GM19238 (cell line): ENCODE data around the gene DECR2.
"Not testable (repeated sequence)": the region's sequence is repeated elsewhere in the genome, so short reads cannot be mapped to it uniquely, and the experiment has no call there.

Experiments used
- DNase-seq: peaks from one replicate; pipeline ENCODE4 v3.0.0; 2011; ENCODE audit warnings: low spot score; ENCODE audit not compliant: insufficient read length

DECR2 gene

DNA sequence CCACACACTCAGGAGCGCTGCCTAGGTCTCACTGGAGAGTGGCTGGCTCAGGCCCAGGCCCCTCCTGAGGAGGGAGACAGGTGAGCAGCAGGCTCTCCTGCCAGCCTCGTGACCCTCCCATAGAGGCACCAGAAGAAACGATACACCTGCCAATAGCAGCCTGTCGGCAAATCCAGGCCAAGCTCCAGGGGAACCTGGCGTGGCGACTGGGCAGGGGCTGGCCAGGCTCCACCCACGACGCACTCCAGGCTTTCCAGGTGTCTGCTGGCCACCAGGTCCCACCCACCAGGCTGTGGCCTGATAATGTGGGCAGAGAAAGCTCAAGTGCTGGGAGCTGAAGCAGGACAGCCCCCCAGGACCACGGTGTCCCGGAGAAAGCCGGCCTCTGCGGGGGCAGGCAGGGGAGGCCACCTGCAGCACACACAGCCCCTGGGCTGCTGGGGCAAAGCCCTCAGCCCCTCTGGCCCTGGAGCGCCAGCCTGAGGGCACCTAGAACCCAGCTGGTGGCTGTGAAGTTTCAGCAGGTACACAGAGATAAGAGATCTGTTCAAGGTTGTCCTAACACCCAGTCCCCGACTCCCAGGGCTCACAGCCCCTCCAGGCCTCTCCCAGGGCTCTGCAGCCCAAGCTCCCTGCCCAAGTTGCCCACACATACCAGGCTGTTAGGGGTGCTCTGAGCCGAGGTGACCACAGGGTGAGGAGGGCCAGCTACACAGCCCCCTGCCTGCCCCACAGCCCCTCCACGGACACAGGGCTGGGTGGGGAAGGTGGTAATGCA lies 22.3 kb upstream of the DECR2 start:
- no peak for DNase-seq

DNA sequence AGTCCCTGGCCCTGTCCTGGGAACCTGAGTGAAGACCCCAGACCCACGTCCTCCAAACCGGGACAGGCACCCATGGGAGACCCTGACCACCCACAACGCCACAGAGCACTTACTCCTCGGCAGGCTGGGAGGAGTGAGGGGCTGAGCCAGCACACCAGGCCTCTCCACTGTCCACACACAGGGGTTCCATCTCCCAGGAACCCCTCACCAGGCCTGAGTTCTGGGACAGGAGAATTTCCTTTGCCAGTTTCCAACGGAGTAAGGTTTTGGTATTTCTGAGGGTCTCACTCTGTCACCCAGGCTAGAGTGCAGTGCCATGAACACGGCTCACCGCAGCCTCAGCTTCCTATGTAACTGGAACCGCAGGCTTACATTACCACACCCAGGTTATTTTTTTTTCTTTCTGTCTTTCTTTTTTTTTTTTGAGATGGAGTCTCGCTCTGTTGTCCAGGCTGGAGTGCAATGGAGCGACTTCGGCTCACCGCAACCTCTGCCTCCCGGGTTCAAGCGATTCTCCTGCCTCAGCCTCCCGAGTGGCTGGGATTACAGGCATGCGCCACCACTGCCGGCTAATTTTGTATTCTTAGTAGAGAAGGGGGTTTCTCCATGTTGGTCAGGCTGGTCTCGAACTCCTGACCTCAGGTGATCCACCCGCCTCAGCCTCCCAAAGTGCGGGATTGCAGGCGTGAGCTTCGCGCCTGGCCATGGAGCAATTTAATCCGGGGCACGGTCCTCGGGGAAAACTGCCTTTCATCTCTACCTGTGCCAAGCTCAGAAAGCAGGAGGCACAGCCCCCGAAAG lies 21.5 kb upstream of the DECR2 start:
- no peak for DNase-seq

DNA sequence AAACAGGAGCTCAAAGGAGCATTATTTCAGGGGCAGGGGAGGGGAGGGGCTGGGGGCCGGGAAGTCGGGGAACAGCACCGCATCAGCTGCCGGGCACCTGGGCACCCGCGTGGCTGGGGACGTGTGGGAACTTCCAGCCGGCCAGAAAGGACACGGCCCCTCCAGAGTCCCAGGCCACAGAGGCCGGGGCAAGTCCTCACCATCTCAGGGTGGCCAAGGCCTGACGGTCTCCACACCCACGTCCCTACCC lies 21.0 kb upstream of the DECR2 start:
- DNase-seq: no peak

DNA sequence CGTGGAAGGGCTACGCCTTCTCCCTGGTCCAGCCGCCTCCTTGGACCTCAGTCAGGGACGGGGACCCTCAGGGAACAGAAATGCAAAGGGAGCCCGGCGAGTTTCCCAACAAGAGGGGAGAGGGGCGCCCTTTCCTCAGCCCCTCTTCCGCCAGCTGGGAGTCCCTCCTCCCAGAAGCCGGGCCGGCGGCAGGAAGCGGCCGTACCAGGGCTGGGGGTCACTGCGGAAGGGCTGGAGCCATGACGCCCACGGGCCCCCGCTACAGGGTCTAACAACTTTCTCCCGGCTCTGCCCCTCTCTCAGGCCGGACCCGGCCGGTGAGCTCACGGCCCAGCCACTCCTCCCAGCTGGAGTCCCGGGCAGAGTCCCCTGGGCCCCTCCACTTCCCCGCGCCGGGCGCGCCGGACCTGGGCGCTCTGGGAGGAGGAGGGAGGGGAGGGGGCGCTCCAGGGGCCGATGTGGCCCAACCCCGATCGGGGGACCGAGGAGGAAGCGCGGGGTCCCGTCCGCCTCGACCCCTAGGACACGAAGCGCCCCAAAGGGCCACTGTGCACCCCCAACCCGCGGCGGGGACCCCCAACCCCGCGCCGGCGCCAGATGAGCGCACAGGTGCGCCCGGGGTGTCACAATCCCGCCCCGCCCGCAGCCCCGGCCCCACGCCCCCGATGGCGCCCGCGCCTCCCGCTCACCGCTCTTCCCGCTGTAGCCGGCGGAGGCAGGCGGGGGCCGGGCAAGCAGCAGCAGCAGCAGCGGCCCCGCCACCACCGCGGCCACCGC lies 20.5 kb upstream of the DECR2 start:
- DNase-seq: no peak

DNA sequence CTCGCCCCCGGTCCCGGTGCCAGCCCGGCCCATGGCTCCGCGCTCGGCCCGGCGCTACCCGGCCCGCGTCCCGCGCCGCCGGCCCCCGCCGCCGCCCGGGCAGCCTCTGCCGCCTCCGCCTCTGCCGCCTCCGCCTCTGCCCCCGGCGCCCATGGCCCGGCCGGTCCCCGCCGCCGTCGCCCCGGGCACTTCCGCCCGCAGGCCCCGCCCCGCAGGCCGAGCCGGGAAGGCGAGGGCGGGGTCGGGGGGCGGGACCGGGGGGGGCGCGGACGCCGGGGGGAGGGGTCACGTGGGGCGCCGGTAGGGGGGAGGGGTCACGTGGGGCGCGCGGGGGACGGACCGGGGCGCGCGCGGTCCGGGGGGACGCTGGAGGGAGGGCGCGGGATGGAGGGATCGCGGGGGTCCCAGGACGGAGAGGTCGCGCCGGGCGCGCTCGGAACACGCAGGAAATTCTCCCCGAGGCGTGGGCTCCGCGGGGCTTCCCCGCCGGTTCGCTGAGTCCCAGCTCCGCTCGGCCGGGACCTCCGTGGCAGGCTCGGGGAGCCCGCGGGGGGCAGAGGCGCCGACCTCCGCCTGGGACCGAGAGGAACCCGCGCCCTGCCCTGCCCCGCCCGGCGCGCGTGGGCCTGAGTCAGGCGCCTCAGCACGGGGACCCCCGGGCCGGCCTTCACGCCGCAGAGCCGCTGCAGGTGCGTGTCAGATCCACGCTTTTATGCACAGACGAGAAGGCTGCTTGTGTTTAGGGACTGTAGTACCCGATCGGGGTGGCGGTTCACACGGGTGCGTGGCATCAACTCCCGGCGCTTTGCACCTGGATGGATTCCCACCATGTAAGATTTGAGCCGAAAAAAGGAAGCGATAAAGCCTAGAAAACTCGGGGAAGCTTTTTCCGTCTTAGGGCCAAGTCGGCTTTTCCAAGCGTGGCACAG lies 19.6 kb upstream of the DECR2 start, which contains the start of gene PGAP6:
Gene PGAP6, minus strand, starts transcription at position 190 of the 929 bp plus-strand sequence. Its CDS starts 157 bp downstream, at position 33.
- peak; percentile 93 for DNase-seq

DNA sequence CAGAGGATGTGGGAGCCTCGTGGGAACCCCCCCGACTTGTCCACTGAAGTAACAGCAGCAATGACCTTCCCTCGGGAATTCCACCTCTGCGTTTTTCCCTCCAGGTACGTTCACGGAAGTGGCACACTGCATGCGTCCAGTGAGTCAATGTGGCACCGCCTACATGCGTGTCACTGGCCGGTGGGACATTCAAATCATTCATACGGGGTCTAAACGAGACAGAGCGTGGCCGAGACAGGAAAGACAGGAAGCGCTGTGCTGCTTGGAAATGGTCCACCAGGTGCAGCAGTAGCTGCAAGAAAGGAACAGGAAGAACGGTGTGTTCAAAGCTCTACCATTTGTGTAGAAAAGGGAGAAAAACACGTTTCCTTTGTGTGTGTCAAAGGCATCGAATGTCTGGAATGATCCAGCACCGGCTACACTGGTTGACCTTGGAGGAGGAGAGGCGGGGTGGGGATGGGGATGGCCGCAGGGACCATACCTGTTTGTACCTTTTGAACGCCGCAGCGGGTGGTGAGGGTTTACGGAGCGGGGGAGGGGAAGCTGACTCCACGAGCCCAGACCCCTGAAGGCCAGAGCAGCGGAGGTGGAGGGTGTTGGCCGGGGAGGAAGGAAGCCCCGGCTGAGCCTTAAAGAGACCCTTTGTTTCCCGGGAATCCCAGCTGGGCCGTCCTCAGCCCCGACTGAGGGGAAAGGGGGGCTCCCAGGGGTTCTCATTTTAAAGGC lies 18.2 kb upstream of the DECR2 start:
- peak; percentile 60 for DNase-seq

DNA sequence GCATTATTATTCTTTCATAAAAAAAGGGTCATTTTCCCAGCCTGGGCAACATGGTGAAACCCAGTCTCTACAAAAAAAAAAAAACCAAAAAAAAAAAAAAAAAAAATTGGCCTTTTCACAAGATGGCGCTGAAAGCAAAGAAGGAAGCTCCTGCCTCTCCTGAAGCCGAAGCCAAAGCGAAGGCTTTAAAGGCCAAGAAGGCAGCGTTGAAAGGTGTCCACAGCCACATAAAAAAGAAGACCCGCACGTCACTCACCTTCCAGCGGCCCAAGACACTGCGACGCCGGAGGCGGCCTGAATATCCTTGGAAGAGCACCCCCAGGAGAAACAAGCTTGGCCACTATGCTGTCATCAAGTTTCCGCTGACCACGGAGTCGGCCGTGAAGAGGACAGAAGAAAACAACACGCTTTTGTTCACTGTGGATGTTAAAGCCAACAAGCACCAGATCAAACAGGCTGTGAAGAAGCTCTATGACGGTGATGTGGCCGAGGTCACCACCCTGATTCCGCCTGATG lies 15.0 kb upstream of the DECR2 start:
- DNase-seq: no peak

DNA sequence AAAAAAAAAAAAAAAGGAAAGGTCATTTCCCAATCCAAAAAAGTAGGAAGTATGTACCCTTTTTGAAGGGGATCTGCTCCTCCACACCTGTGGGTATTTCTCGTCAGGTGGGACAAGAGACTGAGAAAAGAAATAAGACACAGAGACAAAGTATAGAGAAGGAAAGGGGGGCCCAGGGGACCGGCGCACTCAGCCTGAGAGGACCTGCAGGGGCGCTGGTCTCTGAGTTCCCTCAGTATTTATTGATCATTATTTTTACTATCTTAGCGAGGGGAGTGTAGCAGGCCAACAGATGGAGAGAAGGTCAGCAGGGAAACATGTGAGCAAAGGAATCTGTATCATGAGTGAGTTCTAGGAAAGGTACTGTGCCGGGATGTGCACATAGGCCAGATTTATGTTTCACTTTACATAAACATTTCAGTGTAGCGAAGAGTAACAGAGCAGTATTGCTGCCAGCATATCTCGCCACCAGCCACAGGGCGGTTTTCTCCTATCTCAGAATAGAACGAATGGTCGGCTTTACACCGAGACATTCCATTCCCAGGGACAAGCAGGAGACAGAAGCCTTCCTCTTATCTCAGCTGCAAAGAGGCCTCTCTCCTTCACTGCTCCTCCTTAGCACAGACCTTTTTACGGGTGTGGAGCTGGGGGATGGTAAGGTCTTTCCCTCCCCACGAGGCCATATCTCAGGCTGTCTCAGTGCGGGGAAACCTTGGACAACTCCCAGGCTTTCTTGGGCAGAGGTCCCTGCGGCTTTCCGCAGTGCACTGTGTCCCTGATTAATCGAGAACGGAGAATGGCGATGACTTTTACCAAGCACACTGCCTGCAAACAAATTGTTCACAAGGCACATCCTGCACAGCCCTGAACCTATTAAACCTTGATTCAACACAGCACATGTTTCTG lies 13.7 kb upstream of the DECR2 start:
- not testable (repeated sequence) for DNase-seq

DNA sequence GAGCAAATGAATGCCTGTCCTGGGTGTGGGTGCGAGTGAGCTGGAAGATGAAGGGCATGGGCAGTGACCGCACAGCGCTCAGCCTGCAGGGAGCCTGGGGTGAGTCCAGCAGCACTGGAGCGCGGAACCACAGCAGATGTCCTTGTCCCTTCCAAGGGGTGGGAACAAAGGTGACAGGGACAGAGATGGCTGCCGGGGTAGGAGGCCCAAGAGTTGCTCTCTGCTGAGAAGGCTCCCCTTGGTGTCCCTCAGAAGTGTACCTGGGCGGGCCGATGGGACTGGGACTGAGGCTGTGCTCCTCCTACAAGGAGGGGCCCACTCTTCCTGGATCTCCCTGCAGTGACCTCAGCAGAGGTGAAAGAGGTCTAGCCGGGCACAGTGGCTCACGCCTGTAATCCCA lies 12.3 kb upstream of the DECR2 start:
- DNase-seq: no peak

DNA sequence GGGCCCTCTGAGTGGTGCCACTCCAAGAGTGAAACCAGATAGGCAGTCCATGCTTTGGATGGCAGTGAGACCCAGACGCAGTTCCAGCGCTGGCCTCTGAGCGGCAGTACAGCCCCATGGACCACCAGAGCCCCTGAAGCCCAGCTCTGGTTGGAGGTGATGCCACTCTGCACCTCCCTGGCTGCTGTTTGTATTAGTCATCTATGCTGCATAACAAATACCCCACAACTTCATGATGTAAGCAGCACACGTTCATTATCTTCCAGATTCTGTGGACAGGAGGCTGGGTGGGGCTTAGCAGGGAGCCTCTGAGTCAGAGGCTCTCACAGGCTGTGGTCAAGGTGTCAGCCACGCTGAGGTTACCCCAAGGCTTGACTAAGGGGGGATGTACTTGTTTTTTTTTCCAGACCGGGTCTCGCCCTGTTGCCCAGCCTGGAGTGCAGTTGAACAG lies 9.8 kb upstream of the DECR2 start:
- DNase-seq: peak; percentile 64

DNA sequence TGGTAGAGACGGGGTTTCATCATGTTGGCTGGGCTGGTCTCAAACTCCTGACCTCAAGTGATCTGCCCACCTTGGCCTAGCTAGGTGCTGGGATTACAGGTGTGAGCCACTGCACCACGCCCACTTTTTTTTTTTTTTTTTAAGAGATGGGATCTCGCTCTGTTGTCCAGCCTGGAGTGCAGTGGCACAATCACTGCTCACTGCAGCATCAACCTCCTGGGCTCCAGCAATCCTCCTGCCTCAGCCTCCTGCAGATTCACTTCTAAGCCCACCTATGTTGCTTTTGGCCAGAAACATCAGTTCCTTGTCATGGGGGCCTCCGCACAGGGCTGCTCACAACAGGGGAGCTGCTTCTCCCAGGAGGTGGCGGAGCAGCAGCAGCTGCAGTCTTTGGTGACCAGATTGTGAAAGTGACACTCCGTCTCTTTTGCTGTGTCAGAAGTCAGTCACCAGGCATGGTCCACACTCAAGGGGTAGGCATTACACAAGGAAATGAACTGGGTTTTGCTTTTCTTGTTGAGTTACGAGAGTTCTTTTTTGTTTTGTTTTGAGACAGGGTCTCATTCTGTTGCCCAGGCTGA lies 9.1 kb upstream of the DECR2 start:
- no peak for DNase-seq

DNA sequence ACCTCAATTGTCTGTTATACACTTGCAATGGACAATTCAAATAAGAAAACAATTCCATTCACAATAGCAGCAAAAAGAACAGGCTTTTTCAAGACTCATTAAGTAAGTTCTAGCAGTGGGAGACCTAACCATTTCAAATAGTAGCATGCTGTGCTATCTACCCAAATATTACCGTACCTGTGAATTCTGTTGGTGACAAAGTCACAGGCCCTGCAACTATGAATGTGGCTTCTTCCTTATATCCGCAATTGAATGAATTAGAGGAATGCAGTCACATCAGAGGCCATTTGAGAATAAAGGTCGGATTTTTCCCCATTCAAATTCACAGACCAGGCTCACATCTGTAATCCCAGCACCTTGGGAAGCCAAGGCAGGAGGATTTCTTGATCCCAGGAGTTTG lies 5.5 kb upstream of the DECR2 start:
- no peak for DNase-seq

DNA sequence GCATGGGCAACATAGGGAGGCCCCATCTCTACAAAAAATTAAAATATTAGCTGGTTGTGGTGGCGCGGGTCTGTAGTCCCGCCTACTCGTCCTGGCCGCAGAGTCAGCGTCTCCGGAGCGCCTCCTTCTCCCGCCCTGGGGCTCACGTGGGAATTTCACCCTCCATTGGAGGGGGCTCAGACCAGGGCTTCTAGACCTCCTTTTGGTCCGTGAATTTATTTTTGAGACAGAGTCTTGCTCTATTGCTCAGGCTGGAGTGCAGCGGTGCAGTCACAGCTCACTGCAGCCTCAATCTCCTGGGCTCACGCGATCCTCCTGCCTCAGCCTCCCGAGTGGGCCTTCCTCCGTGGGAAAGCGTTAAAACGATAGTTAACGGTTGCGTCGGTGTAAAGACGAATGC lies 5.1 kb upstream of the DECR2 start:
- DNase-seq: peak; percentile 54

DNA sequence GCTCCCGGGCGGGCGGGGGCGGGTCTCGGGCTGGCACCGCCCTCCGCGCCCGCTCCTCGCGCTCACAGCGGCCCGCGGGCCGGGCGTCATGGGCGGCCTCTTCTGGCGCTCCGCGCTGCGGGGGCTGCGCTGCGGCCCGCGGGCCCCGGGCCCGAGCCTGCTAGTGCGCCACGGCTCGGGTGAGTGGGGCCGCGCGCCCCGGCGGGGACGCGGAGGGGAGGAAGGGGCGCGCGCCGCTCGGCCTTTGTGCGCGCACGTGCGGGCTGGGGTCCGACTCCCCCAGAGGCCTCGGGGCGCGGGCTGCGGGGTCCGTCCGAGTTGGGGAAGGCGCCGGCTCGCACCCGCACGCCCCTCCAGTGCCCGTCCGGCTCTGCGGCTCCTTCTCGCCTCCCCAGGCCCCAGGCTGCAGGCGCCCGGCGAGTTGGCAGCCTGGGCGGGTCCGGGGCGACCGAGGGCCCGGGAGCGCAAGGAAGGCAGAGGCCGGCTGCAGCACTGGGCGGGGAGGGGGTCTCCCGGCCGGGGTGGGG lies 4.5 kb upstream of the DECR2 start, which contains the start of gene NME4:
Gene NME4, plus strand, starts transcription at position 65 of the 527 bp plus-strand sequence. Its CDS starts 24 bp downstream, at position 89.
- peak; percentile 58 for DNase-seq

DNA sequence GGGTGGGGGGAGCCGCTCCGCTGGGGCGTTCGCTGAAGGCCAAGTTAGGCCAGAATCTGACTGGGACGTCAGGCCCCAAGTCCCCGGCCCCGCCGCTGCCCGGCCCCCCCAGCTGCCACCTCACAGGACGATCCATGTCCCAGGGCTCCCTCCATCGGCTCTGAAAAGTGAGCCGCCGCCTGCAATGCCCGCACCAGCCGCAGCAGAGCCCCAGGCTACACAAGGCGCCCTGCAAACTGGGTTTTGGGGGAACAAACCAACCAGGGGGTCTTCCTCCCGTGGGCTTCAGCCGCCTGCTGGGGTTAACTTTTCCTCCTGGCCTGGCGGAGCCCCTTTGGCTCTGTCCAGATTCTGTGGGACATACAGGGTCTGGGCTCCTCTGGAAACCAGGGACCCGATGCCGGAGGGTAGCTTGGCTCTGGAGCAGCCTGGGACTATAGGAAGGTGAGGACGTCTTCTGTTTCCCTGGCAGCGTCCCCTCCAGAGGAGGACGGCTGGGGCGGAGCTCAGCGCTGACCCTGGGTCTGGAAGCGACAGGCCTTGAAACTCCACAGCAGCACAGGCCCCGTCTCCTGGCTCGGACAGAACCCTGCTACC lies 3.9 kb upstream of the DECR2 start:
- peak; percentile 55 for DNase-seq

DNA sequence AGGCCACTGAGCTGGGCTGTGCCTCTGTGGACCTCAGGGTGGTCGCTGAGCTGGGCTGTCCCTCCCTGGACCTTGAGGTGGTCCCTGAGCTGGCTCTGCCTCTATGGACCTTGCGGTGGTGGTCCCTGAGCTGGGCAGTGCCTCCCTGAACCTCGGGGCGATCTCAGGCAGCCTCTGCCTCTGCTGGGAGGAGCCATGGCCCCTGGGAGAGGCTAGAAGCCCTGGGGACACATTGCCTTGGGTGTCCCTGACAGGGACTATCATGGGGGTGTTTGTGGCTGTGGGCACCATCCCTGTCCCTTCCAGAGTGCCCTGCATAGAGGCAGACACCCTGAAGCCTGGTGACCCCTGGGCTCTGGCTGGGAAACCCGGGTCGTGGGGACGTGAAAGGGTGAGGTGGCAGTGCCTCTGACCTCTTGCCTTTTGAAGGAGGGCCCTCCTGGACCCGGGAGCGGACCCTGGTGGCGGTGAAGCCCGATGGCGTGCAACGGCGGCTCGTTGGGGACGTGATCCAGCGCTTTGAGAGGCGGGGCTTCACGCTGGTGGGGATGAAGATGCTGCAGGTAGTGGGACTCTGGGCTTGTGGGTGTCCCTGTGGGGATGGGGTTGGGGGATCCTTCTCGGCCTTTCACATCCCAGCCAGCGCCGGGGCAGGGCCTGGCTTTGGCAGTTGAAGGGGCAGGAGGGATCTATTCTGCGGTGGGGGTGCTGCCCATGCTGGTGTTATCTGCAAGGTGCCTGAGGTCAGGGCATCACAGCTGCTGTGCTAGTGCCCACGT lies 2.9 kb upstream of the DECR2 start:
- no peak for DNase-seq
